ENCODE measurements around the gene EGR4. TPM values are rescaled to one million over a fixed set of nuclear protein-coding genes. Genes with fewer than 3 reads are reported as not detected.

Gene EGR4
- total and polyA plus RNA-seq, 2 donors (not counting 1 experiment from before 2014, with no cell fraction given), result 0.30 to 2.7 TPM

DNA sequence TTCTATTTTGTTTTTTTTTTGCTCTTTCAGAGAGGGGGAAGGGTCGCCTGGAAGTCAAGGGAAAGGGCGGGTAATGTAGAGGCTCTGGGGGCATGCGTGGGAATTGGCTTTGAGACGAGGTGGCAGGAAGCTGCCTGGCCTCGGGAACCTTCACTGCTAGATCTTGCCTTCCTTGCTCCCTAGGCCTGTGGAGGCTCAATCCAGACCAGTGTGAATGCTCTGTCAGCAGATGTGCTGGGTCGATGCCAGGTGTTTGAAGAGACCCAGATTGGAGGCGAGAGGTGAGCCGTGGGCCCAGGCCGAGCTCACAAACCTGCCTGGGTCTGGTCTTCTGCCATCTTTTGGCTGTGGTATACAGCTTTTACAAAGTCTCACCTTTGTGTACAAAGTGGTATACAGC lies 43.7 kb downstream of the EGR4 start:
- Histone ChIP-seq H3K79me2 (ENCODE audit: control insufficient read depth, insufficient read depth, low read length) (no peaks in the 10 kb centered on the region), H3K4me1 (ENCODE audit: control insufficient read depth in 2 of 2, insufficient read depth in 2 of 2, low read length in 2 of 2) (no peaks in the 10 kb centered on the region), H4K20me1 (ENCODE audit: control insufficient read depth, insufficient read depth, low read length, poor library complexity, severe bottlenecking) (peaks cover 34% of the 10 kb centered on the region), H3K36me3 (replicated peaks in 1 of 2; ENCODE audit: control extremely low read depth in 1 of 2, control insufficient read depth in 1 of 2, extremely low read depth in 1 of 2, insufficient read depth in 2 of 2, low read length in 1 of 2) (peaks cover 7 to 86% of the 10 kb centered on the region in 2 experiments), H3K27ac (ENCODE audit: low read length in 2 of 2) (no peak overlapping the region), H3K4me3 (ENCODE audit: control extremely low read depth in 1 of 5, extremely low read depth in 1 of 5, insufficient read depth in 1 of 5, low read depth in 2 of 5, low read length in 4 of 5) (no peak overlapping the region), H3K4me2 (replicated peaks; ENCODE audit: low read depth, low read length, poor library complexity, severe bottlenecking) (no peak overlapping the region), H2AFZ (ENCODE audit: insufficient read depth, low read depth, low read length, poor library complexity, severe bottlenecking) (no peak overlapping the region), H3K9me3 (ENCODE audit: control extremely low read depth in 1 of 3, control insufficient read depth in 2 of 3, insufficient read depth in 1 of 3, low read length in 2 of 3) (no peaks in the 10 kb centered on the region), H3K9ac (ENCODE audit: low read length) (no peak overlapping the region), H3K27me3 (replicated peaks in 1 of 4; ENCODE audit: control extremely low read depth in 1 of 4, control insufficient read depth in 3 of 4, insufficient read depth in 4 of 4, low read length in 3 of 4) (no peaks in the 10 kb centered on the region)
- H3K9me3 Mint-ChIP-seq (ENCODE audit: insufficient read depth), result no peaks in the 10 kb centered on the region
- H3K27me3 Mint-ChIP-seq, result no peaks in the 10 kb centered on the region
- no peaks in the 10 kb centered on the region for H3K4me1 Mint-ChIP-seq
- ATAC-seq (ENCODE audit: low read depth) (no peak), DNase-seq (no peak)
- CTCF ChIA-PET, result interaction anchor here (1.0 kb wide), 1 partner anchor 16 kb away, joined by 3 read pairs; the partner anchor contains the start of gene CCT7
- no peak overlapping the region for H3K4me3 Mint-ChIP-seq
- no peak overlapping the region for H3K27ac Mint-ChIP-seq
- over 99% methylated on average over 9 of the region's 9 CpGs for WGBS (ENCODE audit: insufficient coverage)
- POLR2A ChIA-PET, result no interaction called here
- no peak for TF ChIP-seq EZH2 (IDR thresholded peaks at IDR 0.05; ENCODE audit: borderline replicate concordance, insufficient read depth, low read depth, low read length, poor library complexity, severe bottlenecking)
- TF ChIP-seq, protein P1, sequence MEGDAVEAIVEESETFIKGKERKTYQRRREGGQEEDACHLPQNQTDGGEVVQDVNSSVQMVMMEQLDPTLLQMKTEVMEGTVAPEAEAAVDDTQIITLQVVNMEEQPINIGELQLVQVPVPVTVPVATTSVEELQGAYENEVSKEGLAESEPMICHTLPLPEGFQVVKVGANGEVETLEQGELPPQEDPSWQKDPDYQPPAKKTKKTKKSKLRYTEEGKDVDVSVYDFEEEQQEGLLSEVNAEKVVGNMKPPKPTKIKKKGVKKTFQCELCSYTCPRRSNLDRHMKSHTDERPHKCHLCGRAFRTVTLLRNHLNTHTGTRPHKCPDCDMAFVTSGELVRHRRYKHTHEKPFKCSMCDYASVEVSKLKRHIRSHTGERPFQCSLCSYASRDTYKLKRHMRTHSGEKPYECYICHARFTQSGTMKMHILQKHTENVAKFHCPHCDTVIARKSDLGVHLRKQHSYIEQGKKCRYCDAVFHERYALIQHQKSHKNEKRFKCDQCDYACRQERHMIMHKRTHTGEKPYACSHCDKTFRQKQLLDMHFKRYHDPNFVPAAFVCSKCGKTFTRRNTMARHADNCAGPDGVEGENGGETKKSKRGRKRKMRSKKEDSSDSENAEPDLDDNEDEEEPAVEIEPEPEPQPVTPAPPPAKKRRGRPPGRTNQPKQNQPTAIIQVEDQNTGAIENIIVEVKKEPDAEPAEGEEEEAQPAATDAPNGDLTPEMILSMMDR (IDR thresholded peaks at IDR 0.05), result no peak
- intact Hi-C loops (cut with micrococcal nuclease), result no loop called here

DNA sequence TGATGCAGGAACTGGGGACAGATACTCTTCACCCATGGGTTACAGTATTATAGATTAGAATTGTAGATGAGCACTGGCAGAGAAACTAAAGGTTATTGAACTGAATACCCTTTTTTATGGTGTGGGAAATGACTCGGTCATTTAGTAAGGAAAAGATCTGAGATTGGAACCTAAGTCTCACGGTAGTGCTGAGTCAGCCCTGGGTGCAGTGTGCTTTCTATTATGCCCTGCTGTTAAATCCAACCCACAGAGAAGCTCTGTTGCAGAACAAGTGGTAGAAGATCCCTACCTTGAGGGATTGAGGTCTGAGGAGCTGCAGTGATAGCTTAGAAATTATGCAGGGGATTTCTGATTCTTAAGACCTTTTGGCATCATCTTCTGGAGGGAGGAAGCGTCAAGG lies 46.5 kb downstream of the EGR4 start:
- H4K20me1 ChIP-seq (ENCODE audit: control insufficient read depth, insufficient read depth, low read length, poor library complexity, severe bottlenecking), result peaks cover 56% of the 10 kb centered on the region
- Mint-ChIP-seq H3K27ac (no peak overlapping the region), H3K4me3 (no peak overlapping the region)

More for the DNA sequence above, 46.5 kb downstream of the EGR4 start:
- H2AFZ ChIP-seq (ENCODE audit: insufficient read depth, low read depth, low read length, poor library complexity, severe bottlenecking), result no peak overlapping the region
- intact Hi-C loops (cut with micrococcal nuclease), result no loop called here
- POLR2A ChIA-PET, result no interaction called here
- CTCF ChIA-PET, result no interaction called here
- H3K9me3 Mint-ChIP-seq (ENCODE audit: insufficient read depth), result no peaks in the 10 kb centered on the region
- DNase-seq (no peak), ATAC-seq (ENCODE audit: low read depth) (no peak)
- no peaks in the 10 kb centered on the region for H3K4me1 Mint-ChIP-seq
- H3K79me2 ChIP-seq (ENCODE audit: control insufficient read depth, insufficient read depth, low read length), result no peaks in the 10 kb centered on the region
- no peaks in the 10 kb centered on the region for H3K4me1 ChIP-seq (ENCODE audit: control insufficient read depth in 2 of 2, insufficient read depth in 2 of 2, low read length in 2 of 2)
- TF ChIP-seq, protein P1 (IDR thresholded peaks at IDR 0.05), result no peak
- no peak for TF ChIP-seq EZH2 (IDR thresholded peaks at IDR 0.05; ENCODE audit: borderline replicate concordance, insufficient read depth, low read depth, low read length, poor library complexity, severe bottlenecking)
- no peaks in the 10 kb centered on the region for H3K27me3 ChIP-seq (replicated peaks in 1 of 4; ENCODE audit: control extremely low read depth in 1 of 4, control insufficient read depth in 3 of 4, insufficient read depth in 4 of 4, low read length in 3 of 4)
- no peak overlapping the region for H3K4me3 ChIP-seq (ENCODE audit: control extremely low read depth in 1 of 5, extremely low read depth in 1 of 5, insufficient read depth in 1 of 5, low read depth in 2 of 5, low read length in 4 of 5)
- H3K36me3 ChIP-seq (replicated peaks in 1 of 2; ENCODE audit: control extremely low read depth in 1 of 2, control insufficient read depth in 1 of 2, extremely low read depth in 1 of 2, insufficient read depth in 2 of 2, low read length in 1 of 2), result peaks cover 14 to 89% of the 10 kb centered on the region in 2 experiments
- 100% methylated on average over 1 of the region's 3 CpGs for WGBS (ENCODE audit: insufficient coverage)
- no peak overlapping the region for H3K27ac ChIP-seq (ENCODE audit: low read length in 2 of 2)
- H3K4me2 ChIP-seq (replicated peaks; ENCODE audit: low read depth, low read length, poor library complexity, severe bottlenecking), result no peak overlapping the region
- H3K9me3 ChIP-seq (ENCODE audit: control extremely low read depth in 1 of 3, control insufficient read depth in 2 of 3, insufficient read depth in 1 of 3, low read length in 2 of 3), result no peaks in the 10 kb centered on the region
- H3K27me3 Mint-ChIP-seq, result no peaks in the 10 kb centered on the region
- no peak overlapping the region for H3K9ac ChIP-seq (ENCODE audit: low read length)

Data from B cell (primary cell).